ENCODE data around the gene INTS15. TPM values are rescaled to one million over a fixed set of nuclear protein-coding genes. Genes with fewer than 3 reads are reported as not detected.

INTS15 gene
- total RNA-seq, 1 donor from 2014 or later: 38.0 TPM

- DNase-seq (ENCODE audit: low spot score): no peak
These were observed 52.5 kb downstream of the INTS15 start for GRCh38 chr7:6642239-6642839.

DNA sequence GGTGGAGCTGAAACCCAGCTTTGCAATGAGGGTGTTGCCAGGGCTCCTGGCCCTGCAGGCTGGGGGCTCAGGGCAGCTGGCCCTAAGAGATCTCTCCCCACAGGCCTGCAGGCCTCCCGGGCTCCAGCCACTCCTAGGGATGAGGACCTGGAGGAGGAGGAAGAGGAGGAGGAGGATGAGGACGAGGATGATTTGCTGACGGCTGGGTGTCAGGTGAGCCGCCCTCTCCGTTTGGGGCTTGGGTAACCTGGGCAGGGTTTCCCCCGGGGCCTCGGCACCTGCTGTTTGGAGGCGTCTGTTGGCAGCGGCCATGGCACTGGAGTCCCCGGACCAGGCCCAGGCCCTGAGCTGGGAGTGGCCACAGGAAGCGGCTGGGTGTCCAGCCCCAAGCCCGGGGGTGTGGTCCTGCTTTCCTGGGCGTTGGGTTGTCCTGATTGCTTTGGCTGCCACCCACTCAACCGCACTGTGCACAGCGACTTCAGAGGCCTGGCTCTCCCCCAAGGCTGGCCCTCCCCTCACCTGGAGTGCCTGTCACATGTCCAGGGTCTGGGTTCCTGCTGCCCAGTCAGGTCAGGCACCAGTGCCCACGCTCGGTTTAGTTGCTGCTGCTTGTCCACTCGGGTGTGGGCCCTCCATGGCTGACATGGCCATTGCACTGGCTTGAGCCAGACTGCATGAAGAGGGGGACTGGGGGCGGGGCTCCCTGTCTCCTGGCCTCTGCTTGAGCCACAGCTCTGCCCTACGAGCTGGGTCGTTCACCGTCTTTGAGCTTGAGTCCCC is 53.2 kb downstream of the INTS15 start:
- DNase-seq (ENCODE audit: low spot score): no peak

DNA sequence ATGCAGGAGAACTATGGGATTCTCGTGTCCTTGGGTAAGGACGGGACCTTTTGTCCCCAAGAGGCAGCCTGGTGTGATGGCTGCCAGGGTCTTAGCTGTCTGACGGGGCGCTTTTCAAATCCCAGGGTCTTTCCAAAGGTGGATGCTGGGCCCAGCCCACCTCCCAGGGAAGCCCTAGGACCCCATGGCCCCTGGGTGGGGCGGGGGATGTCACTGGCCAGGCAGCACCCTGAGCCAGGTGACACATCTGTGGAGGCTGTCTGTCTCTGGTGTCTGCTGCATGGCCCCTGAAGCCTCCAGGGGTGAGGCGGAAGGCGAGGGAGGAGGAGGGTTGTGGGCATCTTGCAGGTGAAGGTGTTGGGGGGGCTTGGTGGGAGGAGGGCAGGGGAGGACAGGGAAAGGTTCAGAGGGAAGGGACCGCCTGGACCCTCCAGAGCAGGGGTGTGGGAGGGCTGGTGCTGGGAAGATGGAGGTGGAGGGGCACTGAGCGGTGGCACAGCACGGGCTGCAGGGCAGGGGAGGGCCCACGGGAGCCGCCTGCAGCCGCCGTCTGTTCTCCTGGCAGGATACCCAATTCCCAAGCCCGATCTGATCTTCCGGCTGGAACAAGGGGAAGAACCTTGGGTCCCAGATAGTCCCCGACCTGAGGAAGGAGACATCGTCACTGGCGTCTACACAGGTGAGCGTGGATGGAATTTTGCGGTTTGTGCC is 54.2 kb downstream of the INTS15 start:
- DNase-seq (ENCODE audit: low spot score): no peak

DNA sequence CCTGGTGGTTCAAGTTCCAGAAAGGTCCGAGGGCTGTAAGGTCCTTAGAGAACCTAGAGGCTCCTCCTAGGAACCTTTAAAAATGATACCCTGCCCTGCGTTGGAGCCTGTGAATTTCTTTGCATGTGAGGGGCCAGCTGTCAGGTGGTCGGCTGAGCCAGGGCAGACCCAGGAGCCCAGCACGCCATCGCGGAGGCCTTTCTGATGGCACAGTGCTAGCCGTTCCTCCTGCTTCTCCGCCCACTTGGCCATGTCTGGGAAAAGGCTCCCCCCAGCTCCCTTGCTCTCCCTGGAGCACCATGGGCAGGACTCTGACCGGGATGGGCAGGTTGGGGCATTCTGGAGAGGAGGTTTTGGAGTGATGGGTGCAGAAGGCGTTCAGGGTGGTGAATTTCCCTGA is 54.9 kb downstream of the INTS15 start:
- no peak for DNase-seq (ENCODE audit: low spot score)

GRCh38 chr7:6646465-6646864 is 56.6 kb downstream of the INTS15 start:
- DNase-seq (ENCODE audit: low spot score): no peak

DNA sequence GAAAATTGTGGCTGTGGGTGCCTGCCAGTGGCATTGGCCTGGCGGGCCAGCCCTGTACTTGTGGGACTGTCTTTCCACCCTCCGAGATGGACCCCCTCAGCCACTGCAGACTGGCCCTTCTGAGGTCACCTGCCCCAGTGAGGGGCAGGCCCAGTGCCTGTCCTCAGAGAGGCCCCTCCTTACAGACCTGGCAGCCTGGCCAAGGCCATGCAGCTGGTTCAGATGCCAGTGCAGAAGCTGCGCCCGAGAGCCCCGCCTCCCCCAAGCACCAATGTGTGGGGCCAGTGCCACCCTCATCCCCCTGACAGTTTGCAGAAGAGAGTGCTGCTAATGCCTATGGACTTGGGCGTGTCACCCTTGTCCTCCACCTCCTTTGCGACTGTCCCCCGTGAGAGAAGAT is 57.3 kb downstream of the INTS15 start:
- no peak for DNase-seq (ENCODE audit: low spot score)

- no peak for DNase-seq (ENCODE audit: low spot score)
These were observed 57.7 kb downstream of the INTS15 start for GRCh38 chr7:6647541-6647940.

DNA sequence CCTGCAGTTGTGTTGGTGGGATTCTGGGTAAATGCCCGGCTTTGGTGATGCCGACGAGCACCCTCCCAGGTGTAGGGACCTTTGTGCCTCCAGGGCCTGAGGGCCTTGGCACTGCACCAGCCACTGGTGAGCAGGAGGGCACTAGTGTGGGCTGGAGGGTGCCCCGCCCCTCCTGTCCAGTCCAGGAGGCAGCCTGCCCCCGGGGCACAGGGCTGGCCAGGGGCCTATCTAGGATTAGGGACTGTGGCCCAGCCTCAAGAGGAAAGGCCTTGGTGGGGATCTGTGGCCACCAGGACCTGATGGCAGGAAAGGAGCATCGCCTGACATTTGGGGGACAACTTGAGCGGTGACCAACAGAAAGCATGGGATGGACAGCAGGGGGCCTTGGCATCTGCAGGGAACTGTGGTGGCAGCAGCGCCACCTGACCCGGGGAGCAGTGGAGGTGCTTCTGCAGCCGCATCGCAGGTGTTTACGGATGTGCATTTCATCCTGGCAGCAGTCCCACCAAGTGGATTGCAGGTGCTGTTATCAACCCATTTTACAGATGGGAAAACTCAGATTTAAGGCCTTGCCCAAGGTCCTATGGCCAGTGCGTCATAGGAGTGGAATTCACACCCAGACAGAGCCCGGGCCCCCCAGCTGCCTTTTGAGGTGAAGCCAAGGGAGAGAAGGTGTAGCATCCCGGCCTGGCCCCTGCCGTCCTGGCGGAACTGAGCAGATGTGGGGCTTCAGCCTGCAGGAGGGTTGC is 58.4 kb downstream of the INTS15 start:
- no peak for DNase-seq (ENCODE audit: low spot score)

DNA sequence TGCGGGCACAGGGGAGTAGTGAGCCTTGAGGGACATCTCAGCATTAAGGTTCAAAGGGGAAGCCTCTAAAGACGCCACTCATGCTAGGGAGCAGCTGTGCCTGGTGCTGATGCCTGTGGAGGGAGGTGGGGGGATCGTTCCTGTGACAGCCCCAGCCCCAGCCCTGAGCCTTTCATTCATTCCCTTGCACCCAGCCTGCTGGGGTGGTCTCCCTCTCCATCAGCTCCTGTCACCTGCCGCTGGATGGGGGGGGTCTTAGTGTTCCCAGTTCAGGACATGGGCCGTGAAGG is 58.9 kb downstream of the INTS15 start:
- DNase-seq (ENCODE audit: low spot score): no peak

DNA sequence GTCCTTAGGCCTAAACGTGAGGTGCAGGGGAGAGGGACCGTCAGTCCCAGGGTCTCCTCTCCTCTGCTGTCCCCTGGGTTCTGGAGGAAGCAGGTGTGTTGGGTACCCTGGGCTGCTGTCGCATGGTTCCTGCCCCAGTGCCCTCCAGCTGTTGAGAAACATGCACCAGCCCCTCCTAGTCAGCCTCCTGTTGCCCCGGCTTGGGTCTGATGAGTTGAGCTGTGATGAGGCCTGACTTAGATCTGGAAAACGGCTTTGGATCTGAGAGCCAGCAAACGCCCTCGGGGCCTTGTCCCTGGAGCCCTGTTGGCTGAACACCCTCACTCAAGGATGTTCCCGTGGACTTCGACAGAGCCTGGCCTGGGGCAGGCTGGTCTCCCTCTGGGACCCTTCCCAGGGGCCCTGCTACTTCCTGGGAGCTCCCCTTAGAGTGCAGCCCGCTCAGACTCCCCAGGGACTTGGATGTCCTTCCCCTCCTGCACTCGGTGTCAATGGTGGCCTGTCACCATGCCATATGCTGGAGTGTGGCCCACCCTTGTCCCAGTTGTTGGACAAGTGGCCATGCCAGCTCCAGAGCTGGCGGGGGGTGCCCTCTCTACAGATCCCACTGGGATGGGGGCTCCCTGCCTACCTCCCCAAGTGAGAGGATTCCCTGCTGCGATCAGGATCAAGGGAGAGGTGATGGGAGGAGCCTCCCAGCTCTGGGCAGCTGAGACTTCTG is 59.6 kb downstream of the INTS15 start:
- DNase-seq (ENCODE audit: low spot score): no peak

DNA sequence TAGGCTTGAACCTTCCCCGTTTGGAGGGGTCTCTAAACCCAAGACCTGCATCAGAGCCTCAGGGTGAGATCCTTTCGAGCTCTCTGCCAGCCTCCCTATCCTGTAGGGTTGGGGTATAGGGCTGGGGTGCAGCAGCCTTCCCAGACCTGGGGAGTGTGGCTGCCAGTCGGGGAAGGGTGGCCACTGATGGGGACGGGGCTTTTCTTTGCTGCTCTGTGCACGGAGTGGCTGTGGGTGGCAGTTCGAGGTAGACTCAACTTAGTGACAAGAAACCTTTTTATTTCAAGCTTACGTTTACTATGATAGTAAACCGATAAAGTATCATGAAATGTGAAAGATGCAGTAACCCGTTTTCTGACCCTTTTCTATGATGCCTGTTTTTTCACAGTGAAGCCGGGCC is 60.3 kb downstream of the INTS15 start:
- no peak for DNase-seq (ENCODE audit: low spot score)

- no peak for DNase-seq (ENCODE audit: low spot score)
These were observed 60.7 kb downstream of the INTS15 start for GRCh38 chr7:6650521-6651011.

DNA sequence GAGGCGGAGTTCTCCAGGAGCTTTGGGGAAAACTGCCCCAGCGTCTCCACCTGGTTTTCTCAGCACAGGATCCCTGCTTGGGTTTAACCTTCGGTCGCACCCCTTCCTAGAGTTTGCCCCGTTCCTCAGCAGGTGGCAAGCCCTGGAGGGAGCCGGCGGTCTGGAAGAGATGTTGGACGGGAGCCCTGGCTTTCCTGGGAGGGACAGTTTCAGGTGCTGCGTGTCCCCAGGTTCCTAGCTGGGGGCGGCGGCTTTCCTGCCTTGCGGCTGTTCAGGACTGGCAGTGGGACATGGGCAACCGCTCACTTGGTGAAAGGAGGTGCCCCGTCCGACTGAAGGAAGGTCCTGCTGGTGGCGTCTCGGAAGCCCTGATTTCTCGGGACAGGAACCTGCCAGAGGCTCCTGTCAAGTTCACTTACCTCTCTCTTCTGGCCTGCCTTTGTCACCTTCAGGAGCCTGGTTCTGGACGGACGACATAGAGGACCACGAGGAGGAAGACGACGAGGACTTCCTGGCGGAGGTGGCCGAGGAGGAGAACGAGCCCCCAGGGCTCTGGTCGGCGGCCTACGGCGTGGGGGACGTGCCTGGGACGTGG is 62.1 kb downstream of the INTS15 start:
- no peak for DNase-seq (ENCODE audit: low spot score)

DNA sequence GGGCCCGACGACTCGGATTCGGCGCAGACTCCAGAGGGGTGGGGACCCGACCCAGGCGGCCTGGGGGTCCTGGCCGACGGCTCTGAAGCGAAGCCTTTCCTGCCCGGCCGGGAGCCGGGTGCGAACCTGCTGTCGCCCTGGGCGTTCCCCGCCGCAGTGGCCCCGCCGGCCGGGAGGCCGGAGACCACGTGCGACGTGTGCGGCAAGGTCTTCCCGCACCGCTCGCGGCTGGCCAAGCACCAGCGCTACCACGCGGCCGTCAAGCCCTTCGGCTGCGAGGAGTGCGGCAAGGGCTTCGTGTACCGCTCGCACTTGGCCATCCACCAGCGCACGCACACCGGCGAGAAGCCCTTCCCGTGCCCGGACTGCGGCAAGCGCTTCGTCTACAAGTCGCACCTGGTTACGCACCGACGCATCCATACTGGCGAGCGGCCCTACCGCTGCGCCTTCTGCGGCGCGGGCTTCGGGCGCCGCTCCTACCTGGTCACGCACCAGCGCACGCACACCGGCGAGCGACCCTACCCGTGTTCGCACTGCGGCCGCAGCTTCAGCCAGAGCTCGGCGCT is 62.7 kb downstream of the INTS15 start:
- DNase-seq (ENCODE audit: low spot score): no peak

DNA sequence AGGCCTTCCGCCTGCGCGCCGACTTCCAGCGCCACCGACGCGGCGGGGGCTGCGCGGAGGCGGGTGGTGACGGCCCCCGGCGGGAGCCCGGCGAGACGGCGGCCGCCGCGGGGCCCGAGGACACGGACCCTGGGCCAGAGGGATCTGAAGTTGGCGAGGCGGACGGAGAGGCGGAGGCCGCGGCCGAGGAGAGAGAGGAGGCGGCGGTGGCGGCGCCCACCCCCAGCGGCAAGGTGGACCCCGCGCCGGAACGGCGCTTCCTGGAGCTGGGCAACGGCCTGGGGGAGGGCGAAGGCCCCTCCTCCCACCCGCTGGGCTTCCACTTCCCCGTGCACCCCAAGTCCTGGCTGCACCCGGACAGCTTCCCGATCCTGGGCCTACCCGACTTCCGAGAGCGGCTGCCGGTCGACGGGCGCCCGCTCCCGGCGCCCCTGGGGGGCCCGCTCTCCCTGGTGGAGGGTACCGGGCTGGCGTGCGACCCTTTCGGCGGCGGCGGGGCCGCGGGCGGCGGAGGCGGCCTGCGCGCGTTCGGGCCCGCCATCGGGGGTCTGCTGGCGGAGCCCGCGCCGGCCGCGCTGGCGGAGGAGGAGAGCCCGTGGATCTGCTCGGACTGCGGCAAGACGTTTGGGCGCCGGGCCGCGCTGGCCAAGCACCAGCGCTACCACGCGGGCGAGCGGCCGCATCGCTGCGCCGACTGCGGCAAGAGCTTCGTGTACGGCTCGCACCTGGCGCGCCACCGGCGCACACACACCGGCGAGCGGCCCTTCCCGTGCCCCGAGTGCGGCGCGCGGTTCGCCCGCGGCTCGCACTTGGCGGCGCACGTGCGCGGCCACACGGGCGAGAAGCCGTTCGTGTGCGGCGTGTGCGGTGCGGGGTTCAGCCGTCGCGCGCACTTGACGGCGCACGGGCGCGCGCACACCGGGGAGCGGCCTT is 63.5 kb downstream of the INTS15 start:
- DNase-seq (ENCODE audit: low spot score): no peak

DNA sequence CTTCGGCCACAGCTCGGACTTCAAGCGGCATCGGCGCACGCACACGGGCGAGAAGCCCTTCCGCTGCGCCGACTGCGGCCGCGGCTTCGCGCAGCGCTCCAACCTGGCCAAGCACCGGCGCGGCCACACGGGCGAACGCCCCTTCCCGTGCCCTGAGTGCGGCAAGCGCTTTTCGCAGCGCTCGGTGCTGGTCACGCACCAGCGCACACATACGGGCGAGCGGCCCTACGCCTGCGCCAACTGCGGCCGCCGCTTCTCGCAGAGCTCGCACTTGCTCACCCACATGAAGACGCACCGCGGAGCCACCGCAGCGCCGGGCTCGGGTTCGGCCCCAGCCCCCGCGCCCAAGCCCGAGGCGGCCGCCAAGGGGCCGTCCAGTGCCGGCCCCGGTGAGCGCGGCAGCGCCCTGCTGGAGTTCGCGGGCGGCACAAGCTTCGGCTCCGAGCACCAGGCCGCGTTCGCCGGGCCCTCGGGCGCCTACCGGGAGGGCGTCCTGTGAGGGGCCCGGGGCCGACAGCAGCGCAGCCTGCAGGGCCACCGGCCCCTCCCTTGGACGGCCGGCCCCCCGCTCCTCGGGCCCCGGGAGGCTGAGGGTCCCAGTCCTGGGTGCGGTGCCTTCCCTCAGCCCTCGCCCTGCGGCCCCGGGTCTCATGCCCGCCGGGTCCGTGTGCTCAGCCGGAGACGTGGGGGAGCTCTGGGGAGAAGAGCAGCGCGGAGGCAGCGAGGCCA is 64.5 kb downstream of the INTS15 start:
- DNase-seq (ENCODE audit: low spot score): no peak

GRCh38 chr7:6654842-6655610 is 65.2 kb downstream of the INTS15 start:
- no peak for DNase-seq (ENCODE audit: low spot score)

DNA sequence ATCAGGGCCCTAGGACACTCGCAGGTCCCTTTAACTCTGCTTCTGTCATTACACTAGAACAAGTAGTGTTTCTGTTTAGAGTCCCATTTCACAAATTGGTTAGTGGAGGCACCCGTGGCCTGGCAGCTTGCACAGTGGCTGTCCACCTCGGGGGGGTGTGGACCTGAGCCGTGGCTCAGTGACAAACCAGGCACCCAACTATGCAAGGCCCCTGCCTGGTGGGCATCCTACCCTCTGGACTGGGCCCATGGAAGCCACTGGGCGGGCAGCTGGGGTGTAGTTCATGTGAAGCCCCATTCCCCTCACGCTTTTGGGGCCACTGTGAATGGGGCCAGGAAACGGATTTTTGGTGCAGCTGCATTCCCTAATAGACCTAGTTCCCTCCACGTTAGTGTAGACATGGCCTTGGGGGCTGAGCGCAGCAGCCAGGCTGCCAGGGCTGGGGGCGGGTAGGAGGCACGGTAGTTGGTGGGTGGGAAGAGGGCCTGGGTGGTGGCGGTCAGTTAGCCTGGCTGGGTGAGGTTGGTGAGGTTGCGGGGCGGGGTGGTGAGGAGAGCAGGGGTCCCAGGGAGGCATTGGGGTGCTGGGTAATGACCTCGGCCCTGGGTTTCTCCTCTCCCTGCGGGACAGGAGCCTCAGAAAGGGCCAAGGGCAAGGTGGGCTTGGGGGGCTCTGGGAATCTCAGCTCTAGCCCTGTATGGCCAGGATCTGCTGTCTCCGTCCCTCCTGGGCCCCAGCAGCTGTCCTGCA is 66.0 kb downstream of the INTS15 start:
- no peak for DNase-seq (ENCODE audit: low spot score)

Measured in ureter (tissue), 1 donor.